Kidney (tissue), 14 donors: ENCODE results near the gene SPATA12. TPM values are rescaled to one million over a fixed set of nuclear protein-coding genes. Genes with fewer than 3 reads are reported as not detected.

Experiments
- DNase-seq, 5 donors: peaks; one replicate each; pipeline ENCODE4 v3.0.0-alpha.2; 2013 to 2020
- FAIRE-seq: peaks from 2 replicates; lab custom pipeline; 2012; peaks lifted over from hg19 to GRCh38; lab: Jason Lieb, UNC
- H3K27ac ChIP-seq, 2 donors: one replicate each; pipeline ENCODE4 v1.7.0; 2013; ENCODE audit warnings: low read depth in 2 of 2, low read length in 2 of 2, inconsistent platforms in 1 of 2
- H3K27me3 ChIP-seq: one replicate; pipeline ENCODE4 v1.7.1; 2013; ENCODE audit warnings: low read length, inconsistent platforms; ENCODE audit not compliant: control insufficient read depth, insufficient read depth
- H3K36me3 ChIP-seq, 3 donors: one replicate each; pipeline versions ENCODE4 v1.7.0 to v1.7.1; 2013; ENCODE audit warnings: low read length in 3 of 3, control low read depth in 1 of 3, inconsistent platforms in 1 of 3; ENCODE audit not compliant: insufficient read depth in 3 of 3, control insufficient read depth in 2 of 3
- H3K4me1 ChIP-seq, 3 donors: one replicate each; pipeline versions ENCODE4 v1.7.0 to v1.7.1; 2013; ENCODE audit warnings: low read length in 3 of 3, inconsistent platforms in 1 of 3, low read depth in 1 of 3; ENCODE audit not compliant: control insufficient read depth in 2 of 3, insufficient read depth in 2 of 3
- H3K4me3 ChIP-seq, 3 donors: one replicate each; pipeline versions ENCODE4 v1.7.0 to v1.8.1; 2013; ENCODE audit warnings: low read length in 3 of 3, control low read depth in 1 of 3, inconsistent platforms in 1 of 3
- H3K9ac ChIP-seq, 3 donors: one replicate each; pipeline versions ENCODE4 v1.7.0 to v1.7.1; 2013; ENCODE audit warnings: low read length in 3 of 3, control low read depth in 1 of 3, inconsistent platforms in 1 of 3
- H3K9me3 ChIP-seq, 3 donors: one replicate each; pipeline versions ENCODE4 v1.7.0 to v1.7.1; 2013; ENCODE audit warnings: low read length in 3 of 3, control low read depth in 1 of 3, inconsistent platforms in 1 of 3; ENCODE audit not compliant: control insufficient read depth in 2 of 3, insufficient read depth in 1 of 3
- CTCF ChIP-seq: IDR thresholded peaks from 3 replicates; pipeline ENCODE4 v1.5.1; 2012; ENCODE audit warnings: mild to moderate bottlenecking, moderate library complexity, borderline replicate concordance; ENCODE audit not compliant: insufficient read depth; ENCODE audit errors: extremely low read depth
- intact Hi-C: fragments of 100-400 bp; cut with DNase I; formaldehyde crosslinking; loops from one replicate; pipeline ENCODE4 v1.11.1; 2022
- polyA plus RNA-seq: library from polyadenylated mRNA; stranded (reverse); fragments of 350-450 nt; fragmentation: Illumina TruSeq; extraction: RNeasy Lipid Tissue Mini Kit (QIAGEN cat#74804); gene quantifications from one replicate; pipeline ENCODE4 v1.2.3, GENCODE V29; 2014; ENCODE audit warnings: low read depth, low replicate concordance; ENCODE audit not compliant: insufficient read depth
- total RNA-seq: library from RNA; stranded (reverse); fragmentation: NEBNext Ultra II Directional; extraction: Animal tissue kit (Norgen Biotek cat#: 25700); gene quantifications from one replicate; pipeline ENCODE4 v1.2.1, GENCODE V29; 2021
- donor health status: control.
- donor health status: control.
- donor health status: control.
- donor health status: control.
- donor health status: control.
- donor health status: DM: yes; HTN: yes; CAD: no.
- donor health status: Normal renal cell carcinoma (clear cell type).

SPATA12 gene
- total and polyA plus RNA-seq, 2 donors from 2014 or later, result not detected

- no peaks in the 10 kb centered on the region for H3K9me3 ChIP-seq
- H3K4me3 ChIP-seq, result no peak overlapping the region
- no peaks in the 10 kb centered on the region for H3K27me3 ChIP-seq
- no peak for TF ChIP-seq CTCF
- DNase-seq (no peak), FAIRE-seq (no peak)
- no peaks in the 10 kb centered on the region for H3K36me3 ChIP-seq
- intact Hi-C loops, result no loop called here
- no peaks in the 10 kb centered on the region for H3K4me1 ChIP-seq
- no peak overlapping the region for H3K9ac ChIP-seq
- H3K27ac ChIP-seq, result no peak overlapping the region
These were observed 24.7 kb downstream of the SPATA12 start for GRCh38 chr3:57085211-57085610.

GRCh38 chr3:57086201-57086600 is 25.7 kb downstream of the SPATA12 start:
- H3K9ac ChIP-seq, result no peak overlapping the region
- TF ChIP-seq CTCF, result no peak
- FAIRE-seq (no peak), DNase-seq (no peak)
- no peak overlapping the region for H3K27ac ChIP-seq
- H3K9me3 ChIP-seq, result no peaks in the 10 kb centered on the region
- intact Hi-C loops, result no loop called here
- H3K4me3 ChIP-seq, result no peak overlapping the region
- H3K36me3 ChIP-seq, result no peaks in the 10 kb centered on the region
- H3K4me1 ChIP-seq, result no peaks in the 10 kb centered on the region
- no peaks in the 10 kb centered on the region for H3K27me3 ChIP-seq

GRCh38 chr3:57087361-57088092 is 27.1 kb downstream of the SPATA12 start:
- Histone ChIP-seq H3K4me1 (peaks cover 0 to 3% (median 0%) of the 10 kb centered on the region in 3 donors), H3K4me3 (no peak overlapping the region), H3K27me3 (no peaks in the 10 kb centered on the region), H3K9ac (no peak overlapping the region), H3K9me3 (no peaks in the 10 kb centered on the region), H3K36me3 (no peaks in the 10 kb centered on the region), H3K27ac (no peak overlapping the region)
- no peak for FAIRE-seq
- intact Hi-C loops, result no loop called here
- DNase-seq, result no peak
- no peak for TF ChIP-seq CTCF

GRCh38 chr3:57088503-57088902 is 28.0 kb downstream of the SPATA12 start:
- FAIRE-seq (no peak), DNase-seq (no peak)
- H3K4me1 ChIP-seq, result peaks cover 0 to 3% (median 0%) of the 10 kb centered on the region in 3 donors
- intact Hi-C loops, result no loop called here
- no peak for TF ChIP-seq CTCF
- H3K9ac ChIP-seq, result no peak overlapping the region
- no peaks in the 10 kb centered on the region for H3K9me3 ChIP-seq
- no peak overlapping the region for H3K27ac ChIP-seq
- no peak overlapping the region for H3K4me3 ChIP-seq
- no peaks in the 10 kb centered on the region for H3K27me3 ChIP-seq
- no peaks in the 10 kb centered on the region for H3K36me3 ChIP-seq
